Measurements from ENCODE around the gene CRK. TPM values are rescaled to one million over a fixed set of nuclear protein-coding genes. Genes with fewer than 3 reads are reported as not detected.

Gene CRK
- total RNA-seq, 1 experiment from 2014 or later = 72.3 TPM

DNA sequence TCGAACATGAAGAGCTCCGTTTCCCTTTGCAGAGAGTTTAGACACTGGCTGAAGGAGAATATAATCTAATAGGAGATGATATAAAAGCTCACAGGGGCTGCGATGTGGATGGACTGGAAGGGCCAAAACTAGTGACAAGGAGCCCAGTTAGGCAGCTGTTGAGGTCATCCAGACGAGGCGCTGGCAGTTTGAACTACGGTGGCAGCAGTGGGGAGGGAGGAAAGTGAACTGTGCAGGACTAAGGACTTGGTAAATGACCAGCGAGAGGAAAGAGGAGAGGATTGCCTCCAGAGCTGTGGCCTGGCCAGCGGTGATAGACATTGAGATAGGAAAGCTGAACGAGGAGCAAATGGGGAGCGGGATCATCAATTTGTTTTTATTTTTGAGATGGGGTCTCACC, 41.4 kb downstream of the CRK start:
- intact Hi-C loops (cut with micrococcal nuclease; ENCODE audit: unreplicated experiment) = loop anchor here (10.0 kb wide), 1 partner anchor 50 kb away; no protein-coding TSS in a partner anchor
- CTCF ChIA-PET = no interaction called here

GRCh38 chr17:1414001-1414574, 41.9 kb downstream of the CRK start:
- Mint-ChIP-seq H3K9me3 (ENCODE audit: unreplicated experiment) (peaks cover 12% of the 10 kb centered on the region), H3K4me1 (ENCODE audit: low read depth, unreplicated experiment) (peaks cover 9% of the 10 kb centered on the region), H3K36me3 (ENCODE audit: insufficient read depth, unreplicated experiment) (peaks cover 40% of the 10 kb centered on the region), H3K4me3 (ENCODE audit: unreplicated experiment) (no peak overlapping the region), H3K27ac (ENCODE audit: unreplicated experiment) (no peak overlapping the region), H3K27me3 (ENCODE audit: insufficient read depth, unreplicated experiment) (no peaks in the 10 kb centered on the region)
- Histone ChIP-seq H3K9me3 (0 out of 2 replicates have a peak, but pooled peaks cover 3% of the 10 kb centered on the region), H3K27me3 (replicated peaks; ENCODE audit: control insufficient read depth, insufficient read depth, low read length) (no peaks in the 10 kb centered on the region), H3K36me3 (ENCODE audit: control insufficient read depth, insufficient read depth, low read length) (no peaks in the 10 kb centered on the region), H3K4me3 (ENCODE audit: low read depth, low read length) (no peak overlapping the region), H3K4me1 (peaks cover 6% of the 10 kb centered on the region; the same call in 1 of the 2 replicates)
- TF ChIP-seq CTCF (IDR thresholded peaks at IDR 0.05; ENCODE audit: insufficient read depth in 1 of 2, low read depth in 1 of 2, low read length in 1 of 2, severe bottlenecking in 1 of 2, unreplicated experiment in 1 of 2) = no peak
- ChIA-PET POLR2A (interaction anchor here (0.6 to 1.2 kb wide), 2 partner anchors 14 to 225 kb away, joined by 3 to 4 read pairs; partner anchors contain the start of gene YWHAE), CTCF (no interaction called here)
- intact Hi-C loops (cut with micrococcal nuclease; ENCODE audit: unreplicated experiment) = loop anchor here (10.0 kb wide), 1 partner anchor 49 kb away; no protein-coding TSS in a partner anchor
- BruUV-seq (replicated peaks) = no TSS peak
- DNase-seq = no peak

More for the DNA sequence above, 41.4 kb downstream of the CRK start:
- POLR2A ChIA-PET = interaction anchor here (0.6 to 1.2 kb wide), 3 partner anchors 10 to 301 kb away, joined by 3 to 4 read pairs (median 4); partner anchors contain the start of gene YWHAE
- Histone ChIP-seq H3K9me3 (0 out of 2 replicates have a peak, but pooled peaks cover 3% of the 10 kb centered on the region), H3K4me1 (peaks cover 6% of the 10 kb centered on the region; the same call in 1 of the 2 replicates), H3K36me3 (ENCODE audit: control insufficient read depth, insufficient read depth, low read length) (no peaks in the 10 kb centered on the region), H3K4me3 (ENCODE audit: low read depth, low read length) (no peak overlapping the region), H3K27me3 (replicated peaks; ENCODE audit: control insufficient read depth, insufficient read depth, low read length) (no peaks in the 10 kb centered on the region)
- no peak for TF ChIP-seq CTCF (IDR thresholded peaks at IDR 0.05; ENCODE audit: insufficient read depth in 1 of 2, low read depth in 1 of 2, low read length in 1 of 2, severe bottlenecking in 1 of 2, unreplicated experiment in 1 of 2)
- Mint-ChIP-seq H3K4me3 (ENCODE audit: unreplicated experiment) (no peak overlapping the region), H3K9me3 (ENCODE audit: unreplicated experiment) (peaks cover 12% of the 10 kb centered on the region), H3K4me1 (ENCODE audit: low read depth, unreplicated experiment) (peaks cover 9% of the 10 kb centered on the region), H3K36me3 (ENCODE audit: insufficient read depth, unreplicated experiment) (peaks cover 42% of the 10 kb centered on the region), H3K27ac (ENCODE audit: unreplicated experiment) (no peak overlapping the region), H3K27me3 (ENCODE audit: insufficient read depth, unreplicated experiment) (no peaks in the 10 kb centered on the region)
- DNase-seq = no peak
- BruUV-seq (replicated peaks) = no TSS peak

- intact Hi-C loops (cut with micrococcal nuclease; ENCODE audit: unreplicated experiment) = loop anchor here (10.0 kb wide), 1 partner anchor 49 kb away; no protein-coding TSS in a partner anchor
- CTCF ChIA-PET = no interaction called here
Measured at GRCh38 chr17:1413281-1413791, 42.7 kb downstream of the CRK start.

More at GRCh38 chr17:1413281-1413791, 42.7 kb downstream of the CRK start:
- Histone ChIP-seq H3K4me1 (peaks cover 6% of the 10 kb centered on the region; the same call in 1 of the 2 replicates), H3K9me3 (0 out of 2 replicates have a peak, but pooled peaks cover 3% of the 10 kb centered on the region), H3K27me3 (replicated peaks; ENCODE audit: control insufficient read depth, insufficient read depth, low read length) (no peaks in the 10 kb centered on the region), H3K4me3 (ENCODE audit: low read depth, low read length) (no peak overlapping the region), H3K36me3 (ENCODE audit: control insufficient read depth, insufficient read depth, low read length) (no peaks in the 10 kb centered on the region)
- no peak overlapping the region for H3K4me3 Mint-ChIP-seq (ENCODE audit: unreplicated experiment)
- peaks cover 9% of the 10 kb centered on the region for H3K4me1 Mint-ChIP-seq (ENCODE audit: low read depth, unreplicated experiment)
- DNase-seq = no peak
- POLR2A ChIA-PET = interaction anchor here (0.6 kb wide), 3 partner anchors 13 to 226 kb away, joined by 3 to 5 read pairs (median 3); partner anchors contain the start of gene YWHAE
- H3K9me3 Mint-ChIP-seq (ENCODE audit: unreplicated experiment) = peaks cover 12% of the 10 kb centered on the region
- peaks cover 32% of the 10 kb centered on the region for H3K36me3 Mint-ChIP-seq (ENCODE audit: insufficient read depth, unreplicated experiment)
- no TSS peak for BruUV-seq (replicated peaks)
- no peak for TF ChIP-seq CTCF (IDR thresholded peaks at IDR 0.05; ENCODE audit: insufficient read depth in 1 of 2, low read depth in 1 of 2, low read length in 1 of 2, severe bottlenecking in 1 of 2, unreplicated experiment in 1 of 2)
- H3K27me3 Mint-ChIP-seq (ENCODE audit: insufficient read depth, unreplicated experiment) = no peaks in the 10 kb centered on the region
- no peak overlapping the region for H3K27ac Mint-ChIP-seq (ENCODE audit: unreplicated experiment)

Data from Caco-2 (cell line).